Rectal smooth muscle tissue (tissue), 1 donor: ENCODE data around the gene TAC4.

Experiments
- H3K27ac ChIP-seq: one replicate; pipeline ENCODE4 v1.7.0; 2013; ENCODE audit warnings: low read depth, low read length, inconsistent platforms
- H3K27me3 ChIP-seq: one replicate; pipeline ENCODE4 v1.7.0; 2013; ENCODE audit warnings: low read length; ENCODE audit not compliant: control insufficient read depth, insufficient read depth
- H3K36me3 ChIP-seq: one replicate; pipeline ENCODE4 v1.7.0; 2013; ENCODE audit warnings: low read length; ENCODE audit not compliant: control insufficient read depth, insufficient read depth
- H3K4me1 ChIP-seq: one replicate; pipeline ENCODE4 v1.7.0; 2013; ENCODE audit warnings: low read length; ENCODE audit not compliant: control insufficient read depth, insufficient read depth
- H3K4me3 ChIP-seq: one replicate; pipeline ENCODE4 v1.7.0; 2013; ENCODE audit warnings: low read length
- H3K9ac ChIP-seq: one replicate; pipeline ENCODE4 v1.7.0; 2013; ENCODE audit warnings: low read length

The TAC4 gene

DNA sequence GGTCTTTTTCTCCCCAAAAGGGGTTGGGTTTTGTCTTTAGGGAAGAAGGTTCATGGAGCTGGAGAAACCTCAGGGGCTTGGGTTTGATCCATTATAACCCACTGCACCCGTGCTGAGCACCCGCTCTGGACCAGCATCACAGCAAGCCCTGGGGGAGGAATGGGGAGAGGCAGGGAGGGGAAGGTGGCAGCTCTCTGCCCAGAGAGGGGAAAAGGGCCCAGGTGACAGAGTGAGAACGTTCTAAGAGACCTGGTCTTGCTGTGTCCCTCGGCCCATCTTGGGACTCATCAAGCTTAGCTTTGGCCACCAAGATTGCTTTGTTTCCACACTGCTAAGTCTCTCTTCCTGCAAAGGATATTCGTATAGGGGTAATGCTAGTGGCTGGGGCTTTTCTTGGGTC is 38.2 kb upstream of the TAC4 start:
- Histone ChIP-seq H3K27ac (no peak overlapping the region), H3K4me3 (no peak overlapping the region), H3K27me3 (peaks cover 26% of the 10 kb centered on the region), H3K9ac (no peak overlapping the region), H3K4me1 (no peaks in the 10 kb centered on the region), H3K36me3 (no peaks in the 10 kb centered on the region)

DNA sequence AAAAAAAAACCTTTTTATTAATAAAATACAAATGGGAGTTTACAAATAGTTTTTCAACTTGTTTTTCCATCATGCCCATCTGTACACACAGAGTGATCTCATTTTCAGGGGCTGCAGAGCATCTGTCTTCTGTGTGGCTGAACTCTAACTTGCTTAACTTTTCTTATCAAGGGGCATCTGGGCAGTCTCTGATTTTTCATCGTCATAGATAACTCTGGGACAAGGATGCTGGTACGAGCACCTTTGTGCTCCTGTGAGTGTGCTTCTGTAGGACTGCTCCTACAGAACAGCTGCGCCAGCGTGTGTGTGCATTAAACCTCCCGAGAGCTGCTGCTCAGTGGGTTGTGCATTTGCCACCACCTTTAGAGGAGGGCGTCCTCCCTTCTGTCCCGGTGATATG is 34.6 kb upstream of the TAC4 start:
- Histone ChIP-seq H3K36me3 (no peaks in the 10 kb centered on the region), H3K27me3 (peaks cover 25% of the 10 kb centered on the region), H3K9ac (no peak overlapping the region), H3K4me1 (no peaks in the 10 kb centered on the region), H3K4me3 (no peak overlapping the region), H3K27ac (no peak overlapping the region)

DNA sequence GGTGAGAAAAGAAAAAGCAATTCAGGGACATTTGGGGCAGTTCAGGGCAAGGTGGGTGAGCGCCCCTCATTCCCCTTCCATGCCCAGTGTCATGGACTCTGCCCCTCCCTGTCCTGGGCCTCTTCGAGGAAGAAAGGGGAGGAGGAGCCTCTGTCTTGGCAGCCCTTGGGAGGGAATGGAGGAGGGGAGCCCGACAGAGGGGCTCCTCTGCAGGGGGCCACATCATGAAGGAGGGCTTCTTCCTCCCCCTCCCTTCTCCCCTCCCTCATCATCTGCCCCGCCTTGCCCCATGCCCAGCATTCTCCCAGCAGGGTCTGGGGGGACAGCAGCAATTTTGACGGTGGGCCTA is 33.2 kb upstream of the TAC4 start:
- H3K27ac ChIP-seq: no peak overlapping the region
- H3K36me3 ChIP-seq: no peaks in the 10 kb centered on the region
- H3K9ac ChIP-seq: no peak overlapping the region
- peaks cover 25% of the 10 kb centered on the region for H3K27me3 ChIP-seq
- H3K4me3 ChIP-seq: no peak overlapping the region
- no peaks in the 10 kb centered on the region for H3K4me1 ChIP-seq

DNA sequence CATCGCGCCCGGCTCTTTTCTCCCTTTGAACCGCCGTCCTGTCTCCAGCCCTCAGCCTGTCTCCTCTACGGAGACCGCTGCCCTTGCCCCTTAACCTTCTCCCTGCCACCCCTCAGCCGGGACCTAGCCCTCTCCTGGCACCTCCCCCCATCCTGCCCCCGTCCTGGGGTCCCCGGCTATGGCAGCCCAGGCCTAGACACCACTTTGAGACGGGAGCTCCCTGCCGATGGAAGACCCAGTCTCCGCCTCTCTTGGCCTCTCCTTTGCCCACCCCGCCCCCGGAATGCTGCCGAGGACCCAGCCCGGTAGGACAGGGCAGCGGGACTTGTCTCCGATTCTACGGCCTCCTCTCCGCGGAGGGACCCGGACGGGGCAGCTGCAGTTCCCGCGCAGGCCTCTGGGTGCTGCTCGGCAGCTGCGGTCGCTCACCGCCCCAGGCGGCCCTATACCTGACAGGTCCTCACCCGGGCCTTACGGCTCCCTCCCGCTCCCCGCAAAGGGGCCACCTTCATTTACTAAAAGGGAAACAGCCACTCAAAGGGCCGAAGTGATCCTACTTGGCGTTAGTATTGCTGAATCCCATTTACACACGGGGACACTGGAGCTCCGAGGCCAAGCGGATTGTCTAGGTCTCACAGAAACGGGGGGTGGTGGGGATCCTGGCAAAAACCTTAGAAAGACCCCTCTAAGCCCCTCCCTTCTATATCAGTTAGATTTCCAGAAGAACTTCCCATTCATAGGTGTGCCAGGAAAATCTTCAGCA is 32.6 kb upstream of the TAC4 start:
- peaks cover 25% of the 10 kb centered on the region for H3K27me3 ChIP-seq
- no peak overlapping the region for H3K9ac ChIP-seq
- H3K4me3 ChIP-seq: peak overlapping the region; percentile 36
- H3K36me3 ChIP-seq: no peaks in the 10 kb centered on the region
- H3K27ac ChIP-seq: no peak overlapping the region
- no peaks in the 10 kb centered on the region for H3K4me1 ChIP-seq

DNA sequence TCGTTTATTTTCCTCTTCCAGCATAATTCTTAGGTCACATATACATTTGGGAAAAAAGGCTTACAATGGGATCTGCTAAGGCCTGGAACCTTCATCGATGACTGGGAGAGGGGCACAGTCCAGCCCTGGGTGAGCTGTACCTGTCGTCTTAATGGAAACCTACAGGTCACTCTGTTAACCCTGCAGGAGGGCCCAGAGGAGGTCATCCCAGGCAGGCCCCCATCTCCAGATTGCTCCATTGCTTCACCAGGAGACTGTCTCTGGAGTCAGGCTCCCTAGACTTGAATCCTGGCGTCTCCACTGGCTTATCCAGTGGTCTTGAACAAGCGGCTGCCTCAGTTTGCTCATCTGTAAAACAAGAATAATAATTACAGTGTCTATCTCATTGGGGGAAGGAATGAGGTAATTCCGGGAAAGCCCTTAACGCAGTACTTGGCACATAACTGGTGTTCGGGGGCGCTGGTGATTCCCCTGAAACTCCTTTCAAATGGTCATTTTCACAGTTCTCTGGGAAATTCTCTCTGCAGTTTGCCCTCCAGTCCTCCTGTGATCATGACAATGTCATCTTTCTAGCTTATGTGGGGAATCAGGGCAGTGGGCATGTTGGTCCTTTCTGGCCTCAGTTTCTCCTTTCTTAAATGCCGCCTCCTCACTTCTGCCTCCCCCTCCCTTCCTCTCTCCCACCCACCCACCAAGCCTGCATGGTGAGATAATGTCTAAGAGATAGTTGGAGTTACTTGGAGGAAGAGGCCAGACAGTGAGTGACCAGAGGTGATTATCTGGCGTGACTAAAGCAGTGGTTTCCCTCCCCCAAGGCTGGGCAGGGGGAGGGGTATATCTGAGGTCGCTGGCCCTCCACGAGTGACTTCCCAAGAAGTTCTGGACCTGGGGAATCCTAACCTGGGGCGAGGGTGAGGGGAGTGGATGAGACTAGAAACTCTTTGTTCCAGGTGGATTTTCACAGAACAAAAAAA is 31.3 kb upstream of the TAC4 start:
- Histone ChIP-seq H3K4me3 (no peak overlapping the region), H3K36me3 (no peaks in the 10 kb centered on the region), H3K9ac (no peak overlapping the region), H3K27me3 (peaks cover 25% of the 10 kb centered on the region), H3K27ac (no peak overlapping the region), H3K4me1 (no peaks in the 10 kb centered on the region)

DNA sequence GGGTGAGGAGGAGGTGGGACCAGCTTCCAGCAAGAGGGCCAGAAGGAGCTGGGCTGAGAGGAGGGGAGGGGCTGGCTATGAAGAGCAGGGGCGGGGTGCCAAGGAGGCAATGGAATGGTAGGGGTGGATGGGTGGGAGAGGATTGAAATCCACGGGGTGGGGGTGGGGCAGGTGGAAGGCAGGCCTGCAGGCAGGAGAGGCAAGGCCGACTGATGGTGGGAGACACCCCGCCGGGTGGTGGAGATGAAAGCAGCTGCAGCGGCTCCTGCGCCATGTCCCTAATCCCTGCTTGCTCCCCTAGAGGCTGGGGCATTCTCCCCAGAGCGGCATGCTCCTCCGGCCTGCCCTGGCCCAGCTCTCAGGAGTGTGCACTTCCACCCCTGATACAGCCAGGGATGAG is 27.8 kb upstream of the TAC4 start:
- Histone ChIP-seq H3K27ac (no peak overlapping the region), H3K4me3 (no peak overlapping the region), H3K4me1 (no peaks in the 10 kb centered on the region), H3K27me3 (peaks cover 9% of the 10 kb centered on the region), H3K36me3 (no peaks in the 10 kb centered on the region), H3K9ac (no peak overlapping the region)

DNA sequence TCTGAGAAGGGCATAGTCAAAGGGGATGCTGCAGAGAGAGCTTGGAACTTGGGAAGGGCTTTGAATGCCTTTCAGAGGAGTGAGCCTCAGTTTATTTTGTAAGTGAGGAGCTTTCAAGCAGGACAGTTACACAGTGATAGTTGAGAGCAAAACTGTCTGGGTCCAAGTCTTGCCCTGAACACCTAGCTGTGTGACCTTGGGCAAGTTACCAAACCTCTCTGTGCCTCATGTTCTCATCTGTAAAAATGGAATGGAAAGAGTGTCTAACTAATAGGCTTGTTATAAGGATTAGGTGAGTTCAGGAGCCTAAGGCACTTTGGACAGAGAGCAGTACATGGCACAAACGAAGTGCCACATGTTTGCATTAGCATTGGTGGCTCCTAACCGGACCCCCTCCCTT is 27.0 kb upstream of the TAC4 start:
- Histone ChIP-seq H3K36me3 (no peaks in the 10 kb centered on the region), H3K9ac (no peak overlapping the region), H3K4me1 (no peaks in the 10 kb centered on the region), H3K27ac (no peak overlapping the region), H3K27me3 (peaks cover 5% of the 10 kb centered on the region), H3K4me3 (no peak overlapping the region)

DNA sequence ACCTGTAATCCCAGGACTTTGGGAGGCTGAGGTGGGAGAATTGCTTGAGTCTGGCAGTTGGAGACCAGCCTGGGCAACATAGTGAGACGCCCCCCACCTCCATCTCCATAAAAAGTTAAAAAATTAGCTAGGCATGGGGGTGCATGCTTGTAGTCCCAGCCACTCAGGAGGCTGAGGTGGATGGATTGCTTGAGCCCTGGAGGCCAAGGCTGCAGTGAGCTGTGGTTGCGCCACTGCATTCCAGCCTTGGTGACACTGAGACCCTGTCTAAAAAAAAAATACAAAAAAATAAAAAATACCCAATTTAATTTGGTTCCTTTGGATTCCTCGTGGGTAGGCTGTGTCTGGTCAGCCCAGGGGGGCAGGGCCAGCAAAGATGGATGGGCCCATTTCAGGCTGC is 26.1 kb upstream of the TAC4 start:
- Histone ChIP-seq H3K9ac (no peak overlapping the region), H3K27me3 (peaks cover 5% of the 10 kb centered on the region), H3K4me1 (no peaks in the 10 kb centered on the region), H3K27ac (no peak overlapping the region), H3K4me3 (no peak overlapping the region), H3K36me3 (no peaks in the 10 kb centered on the region)

DNA sequence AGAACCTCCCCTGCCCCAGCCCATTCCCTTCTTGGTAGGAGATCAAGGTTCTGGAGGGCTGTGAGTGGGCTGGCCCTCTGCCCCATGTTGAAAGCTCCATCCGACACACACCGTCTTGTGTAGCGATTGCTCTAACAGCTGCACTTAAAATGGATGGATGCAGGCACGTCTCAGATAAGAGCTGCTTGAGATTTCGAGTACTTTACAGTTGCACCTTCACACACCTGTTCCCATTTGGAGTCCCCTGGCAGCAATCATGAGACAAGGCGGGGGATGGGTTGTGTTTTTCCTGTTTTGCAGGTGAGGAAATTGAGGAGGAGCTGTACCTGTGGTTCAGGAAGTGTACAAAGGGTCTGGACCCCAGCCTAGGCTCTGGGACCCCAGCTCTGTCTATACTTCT is 25.6 kb upstream of the TAC4 start:
- no peak overlapping the region for H3K4me3 ChIP-seq
- no peak overlapping the region for H3K27ac ChIP-seq
- H3K4me1 ChIP-seq: no peaks in the 10 kb centered on the region
- H3K36me3 ChIP-seq: no peaks in the 10 kb centered on the region
- no peak overlapping the region for H3K9ac ChIP-seq
- H3K27me3 ChIP-seq: peaks cover 5% of the 10 kb centered on the region

DNA sequence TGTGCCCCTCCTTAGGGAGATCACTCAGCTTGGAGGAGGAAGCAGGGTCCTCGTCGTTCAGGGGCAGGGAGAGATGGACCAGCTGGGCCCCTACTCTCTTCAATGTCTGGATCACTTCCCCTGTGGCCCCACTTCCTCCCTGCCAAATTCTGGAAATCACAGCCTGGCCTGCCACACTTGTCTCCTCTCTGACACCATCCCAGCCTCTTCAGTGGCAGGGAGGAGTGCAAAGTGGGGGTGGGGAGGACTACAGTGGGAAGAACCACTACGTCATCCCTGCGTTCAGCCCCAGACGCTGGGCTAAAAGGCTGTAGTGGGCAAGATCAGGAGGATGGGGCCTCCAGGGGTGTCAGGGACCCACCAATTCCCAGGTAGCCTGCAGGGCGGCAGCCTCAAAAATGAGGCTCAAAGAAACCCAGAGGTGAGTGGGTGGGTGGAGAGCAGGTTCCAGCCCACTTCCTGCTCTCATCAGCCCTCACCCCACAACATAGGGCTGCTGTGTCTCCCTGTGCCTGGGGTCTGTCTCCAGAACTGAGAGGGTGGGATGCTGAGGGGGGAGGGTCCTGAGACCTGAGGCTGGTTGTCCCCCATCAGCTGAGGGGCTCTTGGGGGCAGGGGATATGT is 25.0 kb upstream of the TAC4 start:
- no peak overlapping the region for H3K4me3 ChIP-seq
- H3K4me1 ChIP-seq: no peaks in the 10 kb centered on the region
- H3K9ac ChIP-seq: no peak overlapping the region
- H3K27ac ChIP-seq: no peak overlapping the region
- peaks cover 4% of the 10 kb centered on the region for H3K27me3 ChIP-seq
- H3K36me3 ChIP-seq: no peaks in the 10 kb centered on the region

DNA sequence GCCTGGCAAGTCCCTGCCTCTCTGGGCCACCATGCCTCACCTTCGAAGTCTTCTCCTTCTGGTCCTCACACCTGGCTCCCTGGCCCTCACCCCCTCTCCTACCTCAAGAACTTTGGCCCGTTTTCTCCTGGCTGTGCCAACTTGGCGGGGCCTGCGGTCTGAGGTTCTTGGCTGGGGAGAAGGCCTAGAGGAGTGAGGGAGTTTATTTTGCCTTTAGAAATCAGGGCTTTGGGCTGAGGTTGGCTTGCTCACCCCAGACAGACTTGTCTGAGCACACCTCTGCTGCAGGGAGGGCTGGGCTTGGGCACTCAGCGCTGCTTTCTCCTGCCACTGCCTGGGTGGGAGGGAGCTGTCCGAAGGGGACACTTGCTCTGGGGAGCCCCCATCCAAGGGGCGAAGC is 23.3 kb upstream of the TAC4 start:
- no peak overlapping the region for H3K9ac ChIP-seq
- H3K4me1 ChIP-seq: no peaks in the 10 kb centered on the region
- no peaks in the 10 kb centered on the region for H3K36me3 ChIP-seq
- H3K4me3 ChIP-seq: no peak overlapping the region
- H3K27me3 ChIP-seq: peaks cover 4% of the 10 kb centered on the region
- no peak overlapping the region for H3K27ac ChIP-seq

DNA sequence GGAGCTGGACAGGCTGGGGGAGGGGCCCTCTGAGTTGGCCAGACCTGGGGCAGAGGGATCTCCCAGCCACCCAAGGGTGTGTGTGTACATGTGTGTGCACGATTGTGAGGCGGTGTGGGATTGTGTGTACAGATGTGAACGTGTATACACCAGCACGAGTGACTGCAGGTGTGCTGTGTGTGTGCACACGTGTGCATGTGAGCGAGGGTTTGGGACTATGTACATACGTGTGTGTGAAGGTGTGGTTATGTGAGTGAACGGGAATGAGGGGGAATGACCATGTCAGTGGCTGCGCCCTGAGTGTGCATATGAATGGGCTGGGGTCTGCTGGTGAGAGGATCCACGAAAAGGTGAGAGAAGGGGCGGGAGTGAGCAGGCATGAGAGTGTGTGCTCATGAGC is 22.4 kb upstream of the TAC4 start:
- Histone ChIP-seq H3K27me3 (peaks cover 4% of the 10 kb centered on the region), H3K4me3 (no peak overlapping the region), H3K36me3 (no peaks in the 10 kb centered on the region), H3K27ac (no peak overlapping the region), H3K4me1 (no peaks in the 10 kb centered on the region), H3K9ac (no peak overlapping the region)
